ENCODE measurements around the gene RDH11. TPM values are rescaled to one million over a fixed set of nuclear protein-coding genes. Genes with fewer than 3 reads are reported as not detected.

Gene RDH11
- total and polyA plus RNA-seq, 2 donors (not counting 3 experiments of a cell fraction or from before 2014, with no cell fraction given), result 79.8 to 93.2 TPM

DNA sequence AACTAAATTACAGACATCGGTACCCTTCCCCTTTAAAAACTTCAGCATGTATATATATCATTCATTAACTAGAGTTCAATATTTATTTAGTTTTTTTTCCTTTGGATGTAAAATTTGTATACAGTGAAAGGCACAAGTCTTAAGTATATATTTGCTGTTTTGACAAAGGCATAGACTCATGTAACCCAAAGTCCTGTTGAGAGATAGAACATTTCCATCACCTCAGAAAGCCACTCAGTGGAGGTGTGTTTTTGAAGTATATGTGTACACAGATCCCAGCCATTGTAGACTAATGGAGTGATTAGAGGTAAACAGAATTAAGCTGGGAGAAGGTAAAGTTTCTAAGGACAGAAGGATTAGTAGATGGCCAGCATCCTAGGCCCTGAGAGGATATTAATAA is 21.5 kb upstream of the RDH11 start:
- FAIRE-seq (no peak), DNase-seq (ENCODE audit: low read depth, low spot score) (no peak)
- TF ChIP-seq POLR2AphosphoS5 (IDR thresholded peaks at IDR 0.05; ENCODE audit: insufficient read depth, low read depth, low read length) (no peak), JUN (IDR thresholded peaks at IDR 0.05; ENCODE audit: borderline replicate concordance, insufficient read depth, insufficient read length, low read depth) (no peak), EZH2 (IDR thresholded peaks at IDR 0.05; ENCODE audit: borderline replicate concordance, low read depth, low read length, severe bottlenecking) (no peak)
- TF ChIP-seq, protein P1, sequence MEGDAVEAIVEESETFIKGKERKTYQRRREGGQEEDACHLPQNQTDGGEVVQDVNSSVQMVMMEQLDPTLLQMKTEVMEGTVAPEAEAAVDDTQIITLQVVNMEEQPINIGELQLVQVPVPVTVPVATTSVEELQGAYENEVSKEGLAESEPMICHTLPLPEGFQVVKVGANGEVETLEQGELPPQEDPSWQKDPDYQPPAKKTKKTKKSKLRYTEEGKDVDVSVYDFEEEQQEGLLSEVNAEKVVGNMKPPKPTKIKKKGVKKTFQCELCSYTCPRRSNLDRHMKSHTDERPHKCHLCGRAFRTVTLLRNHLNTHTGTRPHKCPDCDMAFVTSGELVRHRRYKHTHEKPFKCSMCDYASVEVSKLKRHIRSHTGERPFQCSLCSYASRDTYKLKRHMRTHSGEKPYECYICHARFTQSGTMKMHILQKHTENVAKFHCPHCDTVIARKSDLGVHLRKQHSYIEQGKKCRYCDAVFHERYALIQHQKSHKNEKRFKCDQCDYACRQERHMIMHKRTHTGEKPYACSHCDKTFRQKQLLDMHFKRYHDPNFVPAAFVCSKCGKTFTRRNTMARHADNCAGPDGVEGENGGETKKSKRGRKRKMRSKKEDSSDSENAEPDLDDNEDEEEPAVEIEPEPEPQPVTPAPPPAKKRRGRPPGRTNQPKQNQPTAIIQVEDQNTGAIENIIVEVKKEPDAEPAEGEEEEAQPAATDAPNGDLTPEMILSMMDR (IDR thresholded peaks at IDR 0.05; ENCODE audit: extremely low read depth in 1 of 2, insufficient read depth in 1 of 2, low read depth in 1 of 2, low read length in 2 of 2), result no peak
- Histone ChIP-seq H3K79me2 (ENCODE audit: control insufficient read depth, insufficient read depth, low read length) (no peaks in the 10 kb centered on the region), H3K4me2 (ENCODE audit: insufficient read depth, low read length) (no peak overlapping the region), H2AFZ (ENCODE audit: low read depth, low read length) (no peak overlapping the region), H3K4me3 (replicated peaks in 1 of 3; ENCODE audit: insufficient read depth in 1 of 3, low read depth in 1 of 3, low read length in 3 of 3) (no peak overlapping the region), H3K27me3 (ENCODE audit: control insufficient read depth in 2 of 2, insufficient read depth in 2 of 2, low read length in 2 of 2) (peaks cover 13 to 21% of the 10 kb centered on the region in 2 experiments), H4K20me1 (replicated peaks; ENCODE audit: control insufficient read depth, extremely low read depth, insufficient read depth, low read length) (no peaks in the 10 kb centered on the region), H3K27ac (ENCODE audit: insufficient read depth, low read depth, low read length) (no peak overlapping the region), H3K9me3 (replicated peaks; ENCODE audit: control insufficient read depth, insufficient read depth, low read length) (no peaks in the 10 kb centered on the region), H3K9ac (replicated peaks; ENCODE audit: extremely low read depth, insufficient read depth, low read length) (no peak overlapping the region), H3K9me1 (replicated peaks; ENCODE audit: control insufficient read depth, extremely low read depth, insufficient read depth, low read length) (no peaks in the 10 kb centered on the region), H3K36me3 (ENCODE audit: control insufficient read depth in 2 of 2, extremely low read depth in 1 of 2, insufficient read depth in 2 of 2, low read length in 2 of 2) (no peaks in the 10 kb centered on the region), H3K4me1 (ENCODE audit: control insufficient read depth, extremely low read depth, insufficient read depth, low read length) (no peaks in the 10 kb centered on the region)
- ChIA-PET POLR2A (no interaction called here), CTCF (interaction anchor here (1.1 kb wide), 1 partner anchor 146 kb away, joined by 3 read pairs; no protein-coding TSS in a partner anchor)
- intact Hi-C loops (cut with micrococcal nuclease), result no loop called here
- BruUV-seq (replicated peaks), result no TSS peak
- dilution Hi-C loops (cut with MboI; ENCODE audit: extremely low pct_ligation_motif_present, low sequenced_read_pairs), result no loop called here

DNA sequence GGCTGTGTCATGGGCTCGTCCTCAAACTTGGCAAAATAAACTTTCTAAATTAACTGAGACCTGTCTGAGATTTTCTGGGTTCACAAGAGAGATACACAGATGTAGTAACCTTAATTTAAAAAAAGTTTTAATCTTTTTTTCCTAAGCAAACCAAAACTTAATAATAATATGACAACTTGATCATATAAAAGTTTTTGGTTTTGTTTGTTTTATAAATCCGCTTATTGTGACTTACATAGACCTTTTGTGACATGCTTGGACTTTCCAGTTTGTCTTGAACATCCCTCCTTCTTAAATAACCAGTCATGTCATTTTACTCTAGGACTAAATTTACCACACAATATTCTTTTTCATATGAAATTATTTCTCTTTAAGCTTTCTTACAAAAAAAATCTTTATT is 14.6 kb upstream of the RDH11 start:
- dilution Hi-C loops (cut with MboI; ENCODE audit: extremely low pct_ligation_motif_present, low sequenced_read_pairs), result no loop called here
- no peaks in the 10 kb centered on the region for H3K36me3 ChIP-seq (ENCODE audit: control insufficient read depth in 2 of 2, extremely low read depth in 1 of 2, insufficient read depth in 2 of 2, low read length in 2 of 2)
- no TSS peak for BruUV-seq (replicated peaks)
- no peak overlapping the region for H3K4me2 ChIP-seq (ENCODE audit: insufficient read depth, low read length)
- peaks cover 0 to under 1% of the 10 kb centered on the region in 2 experiments for H3K27me3 ChIP-seq (ENCODE audit: control insufficient read depth in 2 of 2, insufficient read depth in 2 of 2, low read length in 2 of 2)
- H3K9me3 ChIP-seq (replicated peaks; ENCODE audit: control insufficient read depth, insufficient read depth, low read length), result no peaks in the 10 kb centered on the region
- intact Hi-C loops (cut with micrococcal nuclease), result no loop called here
- POLR2A ChIA-PET, result no interaction called here
- FAIRE-seq (no peak), DNase-seq (ENCODE audit: low read depth, low spot score) (no peak)
- H3K9ac ChIP-seq (replicated peaks; ENCODE audit: extremely low read depth, insufficient read depth, low read length), result no peak overlapping the region
- no peaks in the 10 kb centered on the region for H3K4me1 ChIP-seq (ENCODE audit: control insufficient read depth, extremely low read depth, insufficient read depth, low read length)
- H4K20me1 ChIP-seq (replicated peaks; ENCODE audit: control insufficient read depth, extremely low read depth, insufficient read depth, low read length), result no peaks in the 10 kb centered on the region
- H2AFZ ChIP-seq (ENCODE audit: low read depth, low read length), result no peak overlapping the region
- no peak overlapping the region for H3K27ac ChIP-seq (ENCODE audit: insufficient read depth, low read depth, low read length)
- no peaks in the 10 kb centered on the region for H3K79me2 ChIP-seq (ENCODE audit: control insufficient read depth, insufficient read depth, low read length)
- H3K9me1 ChIP-seq (replicated peaks; ENCODE audit: control insufficient read depth, extremely low read depth, insufficient read depth, low read length), result no peaks in the 10 kb centered on the region
- H3K4me3 ChIP-seq (replicated peaks in 1 of 3; ENCODE audit: insufficient read depth in 1 of 3, low read depth in 1 of 3, low read length in 3 of 3), result no peak overlapping the region
- TF ChIP-seq MYC (IDR thresholded peaks at IDR 0.05; ENCODE audit: low read depth, low read length), result no peak
- no peak for TF ChIP-seq FOS (IDR thresholded peaks at IDR 0.05; ENCODE audit: borderline replicate concordance, insufficient read depth, low read length)
- TF ChIP-seq, protein P2, sequence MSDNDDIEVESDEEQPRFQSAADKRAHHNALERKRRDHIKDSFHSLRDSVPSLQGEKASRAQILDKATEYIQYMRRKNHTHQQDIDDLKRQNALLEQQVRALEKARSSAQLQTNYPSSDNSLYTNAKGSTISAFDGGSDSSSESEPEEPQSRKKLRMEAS (IDR thresholded peaks at IDR 0.05; ENCODE audit: insufficient read depth, insufficient read length), result no peak
- TF ChIP-seq JUN (IDR thresholded peaks at IDR 0.05; ENCODE audit: borderline replicate concordance, insufficient read depth, insufficient read length, low read depth), result no peak
- no peak for TF ChIP-seq POLR2A (IDR thresholded peaks at IDR 0.05; ENCODE audit: low read depth, low read length)
- no peak for TF ChIP-seq EZH2 (IDR thresholded peaks at IDR 0.05; ENCODE audit: borderline replicate concordance, low read depth, low read length, severe bottlenecking)
- TF ChIP-seq POLR2AphosphoS5 (IDR thresholded peaks at IDR 0.05; ENCODE audit: insufficient read depth, low read depth, low read length), result no peak
- no peak for TF ChIP-seq GATA2 (IDR thresholded peaks at IDR 0.05; ENCODE audit: insufficient read depth, insufficient read length, low read depth, low read length)
- TF ChIP-seq, protein P1 (IDR thresholded peaks at IDR 0.05; ENCODE audit: extremely low read depth in 1 of 2, insufficient read depth in 1 of 2, low read depth in 1 of 2, low read length in 2 of 2), result no peak
- CTCF ChIA-PET, result no interaction called here

Measured in endothelial cell of umbilical vein (primary cell).